HG03060 (cell line): Measurements from ENCODE around the gene SLC27A5.

ENCODE experiments used
- ATAC-seq: cut with Tn5 transposase; IDR thresholded peaks from one replicate; pipeline ENCODE4 v1.9.1; 2021; ENCODE audit warnings: low read depth, moderate number of reproducible peaks; ENCODE audit not compliant: unreplicated experiment

The SLC27A5 gene, protein sequence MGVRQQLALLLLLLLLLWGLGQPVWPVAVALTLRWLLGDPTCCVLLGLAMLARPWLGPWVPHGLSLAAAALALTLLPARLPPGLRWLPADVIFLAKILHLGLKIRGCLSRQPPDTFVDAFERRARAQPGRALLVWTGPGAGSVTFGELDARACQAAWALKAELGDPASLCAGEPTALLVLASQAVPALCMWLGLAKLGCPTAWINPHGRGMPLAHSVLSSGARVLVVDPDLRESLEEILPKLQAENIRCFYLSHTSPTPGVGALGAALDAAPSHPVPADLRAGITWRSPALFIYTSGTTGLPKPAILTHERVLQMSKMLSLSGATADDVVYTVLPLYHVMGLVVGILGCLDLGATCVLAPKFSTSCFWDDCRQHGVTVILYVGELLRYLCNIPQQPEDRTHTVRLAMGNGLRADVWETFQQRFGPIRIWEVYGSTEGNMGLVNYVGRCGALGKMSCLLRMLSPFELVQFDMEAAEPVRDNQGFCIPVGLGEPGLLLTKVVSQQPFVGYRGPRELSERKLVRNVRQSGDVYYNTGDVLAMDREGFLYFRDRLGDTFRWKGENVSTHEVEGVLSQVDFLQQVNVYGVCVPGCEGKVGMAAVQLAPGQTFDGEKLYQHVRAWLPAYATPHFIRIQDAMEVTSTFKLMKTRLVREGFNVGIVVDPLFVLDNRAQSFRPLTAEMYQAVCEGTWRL

DNA sequence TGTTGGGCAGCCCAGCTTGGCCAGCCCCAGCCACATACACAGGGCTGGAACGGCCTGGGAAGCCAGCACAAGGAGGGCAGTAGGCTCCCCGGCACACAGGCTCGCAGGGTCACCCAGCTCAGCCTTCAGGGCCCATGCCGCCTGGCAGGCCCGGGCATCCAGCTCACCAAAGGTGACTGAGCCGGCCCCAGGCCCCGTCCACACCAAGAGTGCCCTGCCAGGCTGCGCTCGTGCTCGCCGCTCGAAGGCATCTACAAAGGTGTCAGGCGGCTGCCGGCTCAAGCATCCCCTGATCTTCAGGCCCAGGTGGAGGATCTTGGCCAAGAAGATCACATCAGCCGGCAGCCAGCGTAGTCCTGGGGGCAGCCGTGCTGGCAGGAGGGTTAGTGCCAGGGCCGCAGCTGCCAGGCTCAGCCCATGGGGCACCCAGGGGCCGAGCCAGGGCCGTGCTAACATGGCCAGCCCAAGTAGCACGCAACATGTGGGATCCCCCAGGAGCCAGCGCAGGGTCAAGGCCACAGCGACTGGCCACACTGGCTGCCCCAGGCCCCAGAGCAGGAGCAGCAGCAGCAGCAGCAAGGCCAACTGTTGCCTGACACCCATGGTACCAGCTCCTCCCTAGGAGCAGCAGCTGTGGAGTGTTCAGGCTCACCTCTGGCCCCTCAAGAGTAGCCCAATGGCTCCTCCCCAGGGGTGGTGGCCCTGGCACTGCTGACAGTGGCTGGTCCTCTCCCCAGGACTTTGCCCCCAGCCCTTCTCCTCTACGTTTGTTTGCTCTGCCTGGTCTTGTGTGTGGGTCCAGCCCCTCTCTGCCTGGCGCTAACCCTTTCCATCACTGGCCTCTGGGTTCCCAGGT lies at the start of gene SLC27A5:
TSS of gene SLC27A5 (minus strand) at position 640 of the 856 bp plus-strand sequence. CDS start at position 603, 37 bp downstream.
- no peak for ATAC-seq

DNA sequence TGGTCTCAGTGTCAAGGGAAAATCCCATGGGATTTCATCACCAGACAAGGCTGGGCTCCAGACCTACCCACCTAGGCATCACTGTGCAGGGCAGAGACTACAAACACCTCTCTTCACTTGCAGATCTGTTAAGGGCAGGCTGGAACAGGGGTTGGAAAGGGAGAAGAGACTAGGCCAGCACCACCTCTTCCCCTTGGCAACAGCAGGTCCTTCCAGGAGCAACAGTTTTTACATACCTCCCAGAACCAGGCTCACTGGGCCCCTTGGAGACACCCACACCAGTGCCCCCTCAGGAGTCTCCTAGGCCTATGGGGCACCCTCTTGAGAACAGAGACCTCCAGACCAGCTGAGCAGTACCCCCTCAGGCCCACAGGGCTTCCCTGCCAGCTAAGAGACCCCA lies 49.1 kb upstream of the SLC27A5 start:
- ATAC-seq: no peak

DNA sequence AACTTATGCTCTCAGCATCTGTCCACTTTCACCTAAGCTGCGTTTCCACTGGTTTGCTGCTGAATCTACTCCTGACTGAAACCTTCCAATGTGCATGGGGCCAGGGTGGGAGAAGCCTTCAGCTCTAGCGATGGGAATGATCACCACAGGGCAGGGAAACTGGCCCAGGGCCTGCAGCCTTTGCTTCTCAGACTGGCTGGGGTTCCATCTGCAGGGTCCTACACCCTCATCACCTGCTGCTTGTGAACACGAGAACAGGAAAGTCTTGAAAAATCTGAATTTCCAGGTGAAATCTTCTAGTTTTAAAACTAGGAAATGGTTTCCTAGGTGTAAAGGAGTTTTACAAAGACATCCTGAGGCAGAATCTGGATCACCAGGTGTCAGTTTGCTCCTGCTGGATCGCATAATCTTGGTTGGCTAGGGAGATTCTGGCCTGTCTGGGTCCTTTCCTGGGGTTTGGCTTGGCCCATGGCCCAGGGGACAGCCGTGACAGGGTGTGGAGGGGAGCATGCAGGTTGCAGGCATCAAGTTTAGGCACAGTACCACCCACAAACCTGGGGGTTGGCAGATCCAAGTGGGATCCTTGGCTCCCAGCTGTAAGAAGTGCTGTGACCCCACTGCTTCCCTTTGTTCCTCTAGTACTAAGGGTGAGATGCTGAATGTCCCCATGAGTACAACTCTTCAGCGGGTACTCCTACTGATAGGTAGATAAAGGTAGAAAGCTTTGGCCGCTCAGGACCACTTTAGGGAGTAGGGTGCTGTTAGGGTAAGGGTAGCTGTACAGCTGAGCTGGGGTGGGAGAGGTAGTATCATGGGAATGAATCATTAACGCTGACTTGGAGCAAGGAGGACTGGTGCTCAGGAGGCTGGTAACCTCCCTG lies 48.5 kb upstream of the SLC27A5 start:
- no peak for ATAC-seq

DNA sequence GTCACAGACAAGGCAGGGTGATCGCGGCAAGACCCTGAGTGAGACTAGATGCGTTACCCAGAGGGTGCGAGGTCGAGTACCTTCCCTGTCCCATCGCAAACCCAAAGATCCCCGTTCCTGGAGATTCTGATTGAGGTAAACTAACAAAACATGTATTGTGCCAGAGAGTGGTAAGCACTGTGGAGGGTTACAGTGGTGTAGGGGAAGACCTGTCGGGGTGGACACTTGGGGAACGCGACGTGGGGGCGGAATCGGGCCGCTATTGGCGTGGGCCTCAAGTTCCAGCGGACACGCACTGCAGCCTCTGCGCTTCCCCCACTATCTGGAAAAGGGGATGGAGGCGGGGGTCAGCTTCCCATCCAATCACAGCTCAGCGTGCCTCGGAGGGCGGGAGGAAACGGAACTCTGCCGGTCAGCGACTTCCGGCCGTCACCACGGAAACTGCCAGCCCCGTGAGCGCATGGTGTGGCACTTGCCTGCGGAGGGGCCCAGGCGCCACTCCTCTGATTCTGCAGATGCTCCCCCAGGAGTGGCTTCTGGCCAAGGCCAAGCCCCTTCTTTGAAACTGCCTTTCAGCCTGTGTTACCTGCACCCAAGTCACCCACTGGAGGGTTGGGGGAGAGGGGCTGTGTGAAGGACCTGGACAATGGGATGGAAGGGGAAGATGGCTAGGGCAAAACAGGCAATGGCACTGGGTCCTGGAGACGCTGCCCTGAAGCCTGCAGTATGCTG lies 47.6 kb upstream of the SLC27A5 start:
- ATAC-seq: no peak

DNA sequence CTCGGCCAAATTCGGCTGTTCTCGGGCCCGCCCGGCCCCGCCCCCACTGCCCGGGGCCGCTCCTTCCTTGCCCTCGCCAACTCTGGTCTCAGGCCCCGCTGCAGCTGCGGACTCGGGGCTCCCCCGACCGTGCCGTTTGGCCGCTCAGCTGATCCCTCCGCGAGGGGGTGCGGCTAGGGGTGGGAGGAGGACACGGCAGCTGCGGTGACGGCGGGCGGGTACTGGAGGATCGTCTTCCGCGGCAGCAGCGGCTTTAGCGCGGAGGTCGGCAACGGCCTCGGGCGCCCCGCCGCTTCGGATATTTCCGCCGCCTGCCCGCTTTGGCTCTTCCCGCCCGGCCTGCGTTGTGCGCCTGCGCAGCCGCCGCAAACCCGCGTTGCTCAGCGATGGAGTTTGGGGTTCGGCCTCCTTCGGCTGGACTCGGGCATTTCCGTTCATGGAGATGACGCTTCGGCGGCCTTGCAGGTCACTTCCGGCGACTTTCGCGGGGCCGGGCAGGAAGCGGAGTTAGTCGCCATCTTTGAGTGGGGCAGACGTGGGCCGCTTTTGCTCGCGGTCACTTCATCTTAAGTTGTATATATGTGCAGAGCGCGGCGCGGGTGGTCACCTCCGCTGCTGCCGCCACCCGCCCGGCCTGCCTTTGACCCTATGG lies 47.0 kb upstream of the SLC27A5 start:
- ATAC-seq: peak; percentile 35

DNA sequence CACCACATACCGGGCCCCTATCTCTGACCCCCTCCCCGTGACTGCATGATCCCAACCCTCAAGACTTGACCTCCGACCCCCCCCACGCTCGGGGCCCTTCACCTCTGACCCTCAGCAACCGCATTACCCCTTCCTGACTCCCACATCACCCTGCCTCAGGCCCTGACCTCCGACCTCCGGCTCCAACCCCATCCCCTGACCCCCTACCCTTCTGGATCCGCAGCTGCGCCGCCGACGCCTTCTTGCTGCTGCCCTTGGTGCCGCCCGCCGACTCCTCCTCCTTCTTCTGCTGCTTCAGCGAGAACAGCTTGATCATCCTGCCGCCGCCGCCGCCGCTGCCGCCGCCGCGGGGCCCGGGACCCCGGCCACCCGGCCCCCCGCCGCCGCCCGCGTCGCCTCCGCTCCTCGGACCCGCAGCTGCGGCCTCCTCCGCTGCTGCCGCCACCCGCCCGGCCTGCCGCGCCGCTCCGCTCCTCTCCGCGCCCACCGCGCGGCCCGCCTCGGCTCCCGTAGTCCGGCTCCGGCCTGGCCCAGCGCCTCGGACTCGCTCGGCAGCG lies 46.4 kb upstream of the SLC27A5 start, which contains the start of gene UBE2M:
TSS of gene UBE2M (minus strand) at position 546 of the 557 bp plus-strand sequence. CDS start at position 316, 230 bp downstream.
- no peak for ATAC-seq

DNA sequence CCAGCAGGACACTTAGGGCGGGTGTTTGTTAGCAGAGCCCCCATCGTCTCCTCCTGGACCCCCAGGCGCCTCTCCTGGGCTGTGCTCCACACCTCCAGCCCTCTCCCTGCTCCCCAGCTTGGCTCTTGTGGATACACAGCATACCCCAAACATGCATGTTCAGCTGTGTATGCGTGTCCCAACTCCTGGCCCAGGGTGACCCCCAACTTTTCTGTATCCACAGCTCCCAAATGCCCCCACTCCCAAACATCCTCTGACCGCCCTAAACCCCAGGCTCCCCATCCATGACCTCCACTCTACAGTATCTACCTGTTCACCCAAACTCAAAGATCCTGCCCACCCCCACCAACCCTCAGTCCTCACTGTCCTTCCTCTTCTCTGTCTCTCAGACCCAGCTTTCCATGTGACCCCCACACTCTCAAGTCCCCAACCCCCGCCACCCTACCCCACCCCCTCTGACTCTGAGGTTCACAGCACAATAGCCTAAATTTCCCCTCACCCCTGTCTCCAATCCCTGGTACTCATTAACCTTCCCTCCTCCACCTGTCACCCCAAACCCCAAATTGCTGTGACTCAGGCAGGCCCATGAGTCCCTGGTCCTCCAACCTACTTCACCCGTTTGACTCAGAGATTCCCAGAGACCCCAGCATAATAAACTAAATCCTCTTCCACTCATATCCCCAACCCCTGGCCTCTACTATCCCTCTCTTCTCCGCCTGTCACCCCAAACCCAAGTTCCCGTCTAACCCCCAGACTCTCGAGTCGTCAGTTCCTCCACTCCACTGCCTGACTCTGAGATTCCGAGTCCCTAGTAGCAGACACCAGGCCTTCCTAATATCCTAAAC lies 45.7 kb upstream of the SLC27A5 start:
- no peak for ATAC-seq

DNA sequence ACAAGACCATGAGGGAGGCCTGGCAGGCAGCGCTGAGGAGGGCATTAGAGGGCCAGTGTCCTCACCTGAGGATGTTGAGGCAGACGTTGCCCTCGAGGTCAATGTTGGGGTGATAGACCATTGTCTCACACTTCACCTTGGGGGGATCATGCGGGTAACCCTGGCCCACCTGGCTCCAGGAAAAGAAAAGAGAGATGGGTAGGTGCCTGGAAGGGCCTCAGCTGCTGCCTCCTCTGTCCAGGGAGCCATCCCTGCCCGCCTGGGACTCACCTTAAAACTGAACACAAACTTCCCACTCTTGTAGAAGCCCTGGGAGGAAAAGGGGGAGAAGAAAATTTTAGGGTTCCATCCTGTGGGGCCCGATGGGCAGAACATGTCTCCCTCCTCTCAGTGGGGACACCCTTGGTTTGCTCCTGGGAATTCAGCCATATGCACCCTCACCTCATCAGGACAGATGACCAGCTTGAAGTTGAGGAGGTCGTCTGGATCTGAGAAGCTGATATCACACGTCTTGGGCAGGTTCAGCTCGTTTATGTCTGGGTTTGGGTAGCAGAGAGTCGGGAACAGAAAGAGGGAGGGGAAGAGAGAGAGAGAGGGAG lies 44.9 kb upstream of the SLC27A5 start:
- no peak for ATAC-seq

DNA sequence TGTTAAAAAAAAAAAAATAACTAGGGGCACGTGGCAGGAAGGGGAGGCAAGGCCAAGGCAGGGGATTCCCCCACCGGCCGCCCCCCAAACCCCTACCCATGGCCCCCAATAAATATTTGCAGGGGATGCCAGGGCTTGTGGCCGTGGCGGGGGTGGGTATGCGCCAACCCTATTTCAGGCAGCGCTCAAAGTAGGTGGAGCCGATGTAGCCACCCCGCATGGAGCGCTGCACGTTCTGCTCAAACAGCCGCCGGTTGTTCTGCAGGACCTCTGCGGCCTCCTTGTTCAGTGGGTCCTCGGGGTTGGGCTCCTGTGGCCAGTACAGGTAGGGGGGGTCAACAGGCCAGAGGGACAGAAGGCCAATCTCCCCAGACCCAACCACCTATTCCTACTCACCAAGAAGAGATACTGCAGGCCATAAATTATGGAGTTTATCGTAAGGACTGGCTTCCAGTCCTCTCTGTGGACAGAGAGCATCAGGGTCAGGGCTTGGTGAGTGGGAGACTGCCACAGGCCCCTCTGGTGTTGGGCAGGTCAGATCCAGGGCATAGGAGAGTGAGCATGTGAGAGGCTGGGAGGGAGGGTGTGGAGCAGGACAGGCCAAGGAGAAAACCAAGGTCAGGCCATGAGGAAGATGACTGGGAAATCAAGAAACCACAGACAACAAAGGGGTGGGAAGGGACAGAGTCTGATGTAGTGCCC lies 44.3 kb upstream of the SLC27A5 start:
- no peak for ATAC-seq

DNA sequence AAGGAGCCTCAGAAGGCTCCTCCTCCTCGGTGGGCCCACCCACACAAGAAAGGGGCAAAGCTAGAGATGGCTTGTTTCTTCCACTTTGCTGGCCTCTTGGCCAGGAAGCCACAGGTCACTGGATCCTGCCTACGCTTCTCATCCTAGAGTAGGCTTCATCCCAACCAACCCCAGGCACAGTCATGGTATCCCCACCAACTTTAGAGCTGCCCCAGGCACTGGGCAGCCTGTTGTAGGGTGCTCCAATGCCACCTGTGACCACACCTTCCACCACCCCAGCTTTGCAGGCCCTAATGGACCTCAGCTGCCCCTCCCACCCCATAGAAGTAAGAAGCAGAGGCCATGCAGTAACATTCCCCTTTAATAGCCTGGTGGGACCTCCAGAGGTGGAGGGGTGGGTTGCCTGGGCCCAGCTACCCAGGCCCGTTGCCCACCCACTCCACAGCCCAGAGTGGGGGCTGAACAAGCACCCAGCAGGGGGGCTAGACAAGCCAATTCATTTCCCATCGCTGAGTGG lies 43.6 kb upstream of the SLC27A5 start:
- no peak for ATAC-seq

DNA sequence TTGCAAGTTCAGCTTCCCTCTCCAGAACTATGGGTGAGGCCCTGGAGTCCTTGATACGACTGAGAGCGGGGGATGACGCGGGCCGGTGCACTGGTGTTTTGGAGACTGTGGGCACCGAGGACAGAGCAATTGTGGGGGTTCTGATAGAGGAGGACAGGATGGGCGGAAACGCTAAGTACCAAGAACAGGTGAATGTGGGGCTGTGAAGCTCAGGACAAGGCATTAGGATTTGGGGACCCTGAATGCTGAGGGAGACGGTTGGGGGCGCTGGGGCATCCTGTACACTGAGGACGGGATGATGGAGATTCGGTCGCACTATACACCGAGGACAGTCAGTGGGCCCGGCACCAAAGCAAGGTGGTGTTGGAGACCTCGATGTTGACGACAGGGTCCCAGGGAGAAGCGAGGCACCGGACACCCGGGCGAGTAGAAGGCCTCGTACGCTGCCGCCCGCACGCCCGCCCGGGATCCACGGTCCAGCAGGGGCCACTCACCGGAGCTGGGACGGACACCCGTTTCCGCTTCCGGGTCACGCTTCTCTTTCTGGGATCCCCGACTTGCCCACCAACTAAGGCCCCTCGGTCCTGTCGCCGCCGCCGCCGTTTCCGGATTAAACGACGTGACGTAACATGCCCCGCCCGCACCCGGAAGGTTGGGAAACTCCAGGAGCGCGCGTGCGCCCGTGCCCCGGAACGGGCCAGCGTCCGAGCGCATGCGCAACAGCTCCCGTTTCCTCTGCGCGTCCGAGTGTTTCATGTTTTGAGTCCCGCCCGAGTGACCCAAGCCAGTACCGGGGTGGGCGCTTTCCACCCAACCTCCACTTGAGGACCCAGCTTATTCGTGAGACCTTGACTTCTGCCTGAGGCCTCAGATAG lies 42.9 kb upstream of the SLC27A5 start, which contains the start of gene CHMP2A:
TSS of gene CHMP2A (minus strand) at position 612 of the 875 bp plus-strand sequence. CDS start 893 bp downstream, outside the sequence.
- no peak for ATAC-seq

DNA sequence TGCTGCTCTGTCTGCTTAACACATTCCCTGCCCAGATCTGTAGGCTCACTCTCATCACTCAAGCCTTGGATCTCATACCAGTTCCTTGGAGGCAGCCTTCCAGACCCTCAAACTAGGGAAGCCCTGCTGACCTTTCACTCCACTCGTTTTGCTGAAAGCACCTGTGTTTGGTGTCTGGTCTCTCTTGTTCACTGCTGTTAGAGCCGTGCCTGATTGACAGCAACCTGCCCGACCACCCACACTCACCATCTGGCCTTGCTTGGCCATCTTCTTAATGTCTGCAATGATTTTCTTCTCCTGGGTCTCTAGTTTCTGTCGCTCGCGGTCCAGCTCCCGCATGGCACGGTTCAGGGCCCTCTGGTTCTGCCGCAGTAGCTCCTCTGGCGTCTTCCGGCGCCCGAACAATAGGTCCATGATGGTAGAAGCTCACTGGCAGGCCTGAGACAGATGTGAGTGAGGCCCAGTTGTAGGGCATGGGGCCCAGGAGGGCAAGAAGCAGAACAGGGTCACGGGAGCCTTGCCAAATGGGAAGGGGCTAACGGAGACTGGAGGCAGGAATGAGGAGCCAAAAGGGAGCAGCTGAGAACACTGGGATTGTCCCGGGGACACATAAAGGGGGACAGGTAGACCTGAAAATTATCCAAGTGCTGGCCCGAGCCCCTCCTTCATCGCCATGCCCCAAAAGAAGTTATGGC lies 42.2 kb upstream of the SLC27A5 start:
- no peak for ATAC-seq

DNA sequence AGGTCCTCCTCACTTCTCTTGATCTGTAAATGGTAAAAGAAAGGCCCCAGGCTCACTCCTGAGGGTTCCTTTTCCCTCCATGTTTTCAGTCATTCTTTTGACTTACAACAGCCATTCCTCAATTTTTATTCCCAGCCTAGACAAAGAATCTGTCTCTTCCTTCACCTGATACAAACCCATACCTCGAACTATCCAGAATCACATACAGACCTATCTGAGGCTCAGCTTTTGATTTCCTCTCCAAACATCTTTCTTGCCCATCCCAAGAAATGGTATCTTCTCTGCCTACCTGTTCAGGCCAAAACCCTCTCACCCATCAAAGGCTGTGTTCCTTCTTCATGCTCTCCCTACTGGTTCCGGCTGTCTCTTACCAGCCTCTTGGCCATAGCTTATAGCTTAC lies 40.9 kb upstream of the SLC27A5 start:
- ATAC-seq: no peak

DNA sequence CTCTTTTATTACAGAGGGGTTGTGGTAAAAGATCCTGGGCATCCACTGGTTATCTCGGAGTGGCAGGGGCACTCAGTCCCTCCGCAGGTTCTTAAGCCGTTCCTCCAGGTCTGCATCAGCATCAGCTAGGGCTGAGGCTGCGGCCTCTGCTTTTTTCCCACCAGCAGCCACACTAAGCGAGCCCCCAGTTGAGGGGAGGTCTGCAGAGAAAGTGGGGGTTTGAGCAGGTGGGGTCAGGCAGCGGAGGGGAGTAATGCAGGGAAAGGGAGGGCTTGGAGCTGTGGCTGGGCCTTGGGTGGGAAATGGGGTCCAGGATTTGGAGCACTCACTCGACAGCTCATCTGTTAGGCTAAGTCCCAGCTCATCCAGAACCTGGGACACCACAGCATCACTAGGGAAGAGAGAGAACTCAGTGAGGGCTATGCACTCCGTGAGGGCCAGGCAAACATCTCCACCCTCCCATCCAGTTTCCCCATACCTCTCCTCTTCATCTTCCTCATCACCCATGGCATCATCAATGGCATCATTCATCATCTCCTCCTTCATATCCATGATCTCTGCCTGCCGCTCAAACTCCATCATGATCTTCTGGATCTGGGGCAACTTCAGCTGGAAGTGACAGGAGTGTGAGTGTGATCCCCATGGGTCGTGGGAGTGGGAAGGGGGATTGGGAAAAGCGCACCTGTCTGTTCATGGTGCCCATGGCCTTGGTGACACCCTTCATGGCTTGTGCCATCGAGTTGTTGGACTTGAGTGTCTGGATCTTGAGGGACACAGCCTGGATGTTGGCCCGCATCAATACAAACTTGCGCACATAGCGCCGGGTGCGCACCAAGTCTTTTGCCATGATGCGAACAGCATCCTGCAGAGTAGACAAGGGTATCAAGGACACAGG lies 40.0 kb upstream of the SLC27A5 start:
- no peak for ATAC-seq
